Panc1 (cell line): ENCODE results near the gene SLCO2A1. TPM values are rescaled to one million over a fixed set of nuclear protein-coding genes. Genes with fewer than 3 reads are reported as not detected.

Experiments used
- ATAC-seq: fragments of 200-7000 bp; cut with Tn5 transposase; 2 replicates; pipeline ENCODE4 v1.9.1; 2020; ENCODE audit warnings: mild to moderate bottlenecking, moderate library complexity
- BruUV-seq: library from RNA; stranded (reverse); fragments of 400-500 nt; replicated peaks from 2 replicates; lab custom pipeline; 2021; lab: Mats Ljungman, UMichigan
- CTCF ChIA-PET: fragments of 300-600 bp; sonication (Branson Sonifier 250); formaldehyde crosslinking; loops from one replicate; lab custom pipeline; 2022; ENCODE audit warnings: antibody characterized with exemption; lab: Charles Lee
- POLR2A ChIA-PET: fragments of 300-600 bp; sonication (Branson Sonifier 250); formaldehyde crosslinking; loops from one replicate; lab custom pipeline; 2022; ENCODE audit warnings: antibody characterized with exemption; lab: Charles Lee
- DNase-seq: peaks from one replicate; pipeline ENCODE4 v3.0.0-alpha.2; 2010; ENCODE audit warnings: low read depth, low spot score
- H3K27ac ChIP-seq: 2 replicates; pipeline ENCODE4 v1.5.1; 2011; ENCODE audit warnings: mild to moderate bottlenecking, low read length, inconsistent platforms
- H3K27me3 ChIP-seq: fragments of 200-500 bp; sonication (Bioruptor generic); 2 replicates; pipeline ENCODE4 v1.6.0; 2014; ENCODE audit warnings: low read length, inconsistent platforms; ENCODE audit not compliant: control insufficient read depth, insufficient read depth
- H3K36me3 ChIP-seq: fragments of 200-500 bp; sonication (Bioruptor generic); 2 replicates; pipeline ENCODE4 v1.5.1; 2014; ENCODE audit warnings: inconsistent platforms, mild to moderate bottlenecking, low read length, moderate library complexity; ENCODE audit not compliant: control insufficient read depth, insufficient read depth
- H3K4me1 ChIP-seq: 2 replicates; pipeline ENCODE4 v1.5.1; 2011; ENCODE audit warnings: inconsistent platforms, mild to moderate bottlenecking, low read length, moderate library complexity; ENCODE audit not compliant: control insufficient read depth, insufficient read depth
- H3K4me3 ChIP-seq, 2 experiments: 2 replicates each; pipeline ENCODE4 v1.5.1; 2011 to 2012; ENCODE audit warnings: low read depth in 2 of 2, low read length in 2 of 2, mild to moderate bottlenecking in 2 of 2, inconsistent platforms in 1 of 2, moderate library complexity in 1 of 2
- H3K9me3 ChIP-seq: fragments of 200-500 bp; sonication (Bioruptor generic); 2 replicates; pipeline ENCODE4 v1.5.1; 2014; ENCODE audit warnings: low read depth, mild to moderate bottlenecking, inconsistent platforms, low read length, moderate library complexity; ENCODE audit not compliant: control insufficient read depth, insufficient read depth
- POLR2AphosphoS5 ChIP-seq: IDR thresholded peaks from 2 replicates; pipeline ENCODE4 v1.6.1; 2012; ENCODE audit warnings: mild to moderate bottlenecking, low read depth, low read length, moderate library complexity
- SIN3A ChIP-seq: IDR thresholded peaks from 2 replicates; pipeline ENCODE4 v1.6.1; 2012; ENCODE audit warnings: low read depth, mild to moderate bottlenecking, low read length, moderate library complexity, borderline replicate concordance; ENCODE audit not compliant: insufficient read depth
- TCF7L2 ChIP-seq: IDR thresholded peaks from 2 replicates; pipeline ENCODE4 v1.6.1; 2011; ENCODE audit warnings: mild to moderate bottlenecking, low read depth, low read length, inconsistent platforms
- in situ Hi-C: cut with HindIII; loops from 2 replicates; pipeline ENCODE4 v1.10.0; 2016; ENCODE audit warnings: low sequenced_read_pairs, low pct_unique_long_range_greater_than_20kb
- intact Hi-C: fragments of 100-400 bp; cut with micrococcal nuclease; formaldehyde crosslinking; loops from one replicate; pipeline ENCODE4 v1.10.0; 2022; ENCODE audit not compliant: unreplicated experiment
- total RNA-seq: library from RNA; stranded (reverse); gene quantifications from one replicate; pipeline ENCODE4 v1.2.1, GENCODE V29; 2021; ENCODE audit not compliant: unreplicated experiment
- TF ChIP-seq, protein P1 (sequence below), 2 experiments: IDR thresholded peaks; 2 replicates each; pipeline ENCODE4 v1.6.1; 2011 to 2012; ENCODE audit warnings: low read depth in 2 of 2, control low read depth in 1 of 2, low read length in 1 of 2, mild to moderate bottlenecking in 1 of 2, moderate library complexity in 1 of 2; ENCODE audit not compliant: insufficient read depth in 1 of 2
- TF ChIP-seq, protein P2 (sequence below): fragments of 450-650 bp; IDR thresholded peaks from 2 replicates; pipeline ENCODE4 v1.5.1; 2017; ENCODE audit warnings: mild to moderate bottlenecking

Gene SLCO2A1
- total RNA-seq, 1 experiment from 2014 or later = 0.62 TPM

DNA sequence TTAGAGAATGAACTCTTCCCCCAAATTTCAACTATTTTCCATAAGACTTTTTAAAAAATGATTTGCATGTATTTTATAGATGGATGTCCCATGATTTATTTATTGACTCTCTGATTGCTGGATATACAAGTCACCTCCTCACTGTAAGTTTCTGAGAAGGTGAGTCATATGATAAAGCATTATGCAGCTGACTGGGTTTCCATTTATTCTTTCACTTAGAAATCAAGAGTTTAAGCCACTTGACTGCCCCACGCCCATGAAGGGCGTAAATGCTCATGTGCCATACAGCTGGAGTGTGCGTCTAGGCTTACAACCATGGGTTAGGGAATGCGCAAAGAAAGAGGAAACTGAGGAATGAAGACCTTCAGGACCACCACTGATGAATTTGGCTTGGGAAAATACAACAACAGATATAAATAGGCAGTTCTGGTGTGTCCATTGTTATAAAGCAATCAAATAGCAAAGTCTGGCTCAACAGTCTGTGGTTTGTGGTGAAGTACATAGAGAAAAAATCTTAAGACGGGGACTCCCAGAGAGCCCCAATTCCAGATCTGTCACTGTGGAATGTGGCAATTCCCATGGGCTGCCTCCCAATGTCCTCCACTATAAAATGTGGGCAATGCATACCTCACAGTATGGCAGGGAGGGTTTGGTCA lies 20.3 kb downstream of the SLCO2A1 start:
- POLR2A ChIA-PET = no interaction called here
- DNase-seq (no peak), ATAC-seq (no peak)
- no peaks in the 10 kb centered on the region for H3K27me3 ChIP-seq
- H3K27ac ChIP-seq = no peak overlapping the region
- CTCF ChIA-PET = no interaction called here
- TF ChIP-seq TCF7L2 = no peak
- TF ChIP-seq, protein P1, sequence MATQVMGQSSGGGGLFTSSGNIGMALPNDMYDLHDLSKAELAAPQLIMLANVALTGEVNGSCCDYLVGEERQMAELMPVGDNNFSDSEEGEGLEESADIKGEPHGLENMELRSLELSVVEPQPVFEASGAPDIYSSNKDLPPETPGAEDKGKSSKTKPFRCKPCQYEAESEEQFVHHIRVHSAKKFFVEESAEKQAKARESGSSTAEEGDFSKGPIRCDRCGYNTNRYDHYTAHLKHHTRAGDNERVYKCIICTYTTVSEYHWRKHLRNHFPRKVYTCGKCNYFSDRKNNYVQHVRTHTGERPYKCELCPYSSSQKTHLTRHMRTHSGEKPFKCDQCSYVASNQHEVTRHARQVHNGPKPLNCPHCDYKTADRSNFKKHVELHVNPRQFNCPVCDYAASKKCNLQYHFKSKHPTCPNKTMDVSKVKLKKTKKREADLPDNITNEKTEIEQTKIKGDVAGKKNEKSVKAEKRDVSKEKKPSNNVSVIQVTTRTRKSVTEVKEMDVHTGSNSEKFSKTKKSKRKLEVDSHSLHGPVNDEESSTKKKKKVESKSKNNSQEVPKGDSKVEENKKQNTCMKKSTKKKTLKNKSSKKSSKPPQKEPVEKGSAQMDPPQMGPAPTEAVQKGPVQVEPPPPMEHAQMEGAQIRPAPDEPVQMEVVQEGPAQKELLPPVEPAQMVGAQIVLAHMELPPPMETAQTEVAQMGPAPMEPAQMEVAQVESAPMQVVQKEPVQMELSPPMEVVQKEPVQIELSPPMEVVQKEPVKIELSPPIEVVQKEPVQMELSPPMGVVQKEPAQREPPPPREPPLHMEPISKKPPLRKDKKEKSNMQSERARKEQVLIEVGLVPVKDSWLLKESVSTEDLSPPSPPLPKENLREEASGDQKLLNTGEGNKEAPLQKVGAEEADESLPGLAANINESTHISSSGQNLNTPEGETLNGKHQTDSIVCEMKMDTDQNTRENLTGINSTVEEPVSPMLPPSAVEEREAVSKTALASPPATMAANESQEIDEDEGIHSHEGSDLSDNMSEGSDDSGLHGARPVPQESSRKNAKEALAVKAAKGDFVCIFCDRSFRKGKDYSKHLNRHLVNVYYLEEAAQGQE (IDR thresholded peaks at IDR 0.05; ENCODE audit: insufficient read depth in 1 of 2, low read depth in 2 of 2, low read length in 1 of 2) = no peak
- TF ChIP-seq POLR2AphosphoS5 = no peak
- no peak for TF ChIP-seq SIN3A
- TF ChIP-seq, protein P2, sequence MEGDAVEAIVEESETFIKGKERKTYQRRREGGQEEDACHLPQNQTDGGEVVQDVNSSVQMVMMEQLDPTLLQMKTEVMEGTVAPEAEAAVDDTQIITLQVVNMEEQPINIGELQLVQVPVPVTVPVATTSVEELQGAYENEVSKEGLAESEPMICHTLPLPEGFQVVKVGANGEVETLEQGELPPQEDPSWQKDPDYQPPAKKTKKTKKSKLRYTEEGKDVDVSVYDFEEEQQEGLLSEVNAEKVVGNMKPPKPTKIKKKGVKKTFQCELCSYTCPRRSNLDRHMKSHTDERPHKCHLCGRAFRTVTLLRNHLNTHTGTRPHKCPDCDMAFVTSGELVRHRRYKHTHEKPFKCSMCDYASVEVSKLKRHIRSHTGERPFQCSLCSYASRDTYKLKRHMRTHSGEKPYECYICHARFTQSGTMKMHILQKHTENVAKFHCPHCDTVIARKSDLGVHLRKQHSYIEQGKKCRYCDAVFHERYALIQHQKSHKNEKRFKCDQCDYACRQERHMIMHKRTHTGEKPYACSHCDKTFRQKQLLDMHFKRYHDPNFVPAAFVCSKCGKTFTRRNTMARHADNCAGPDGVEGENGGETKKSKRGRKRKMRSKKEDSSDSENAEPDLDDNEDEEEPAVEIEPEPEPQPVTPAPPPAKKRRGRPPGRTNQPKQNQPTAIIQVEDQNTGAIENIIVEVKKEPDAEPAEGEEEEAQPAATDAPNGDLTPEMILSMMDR = no peak
- intact Hi-C loops (no loop called here), in situ Hi-C loops (no loop called here)
- H3K9me3 ChIP-seq = no peaks in the 10 kb centered on the region
- H3K36me3 ChIP-seq = no peaks in the 10 kb centered on the region
- BruUV-seq = no TSS peak
- H3K4me3 ChIP-seq = no peak overlapping the region
- no peaks in the 10 kb centered on the region for H3K4me1 ChIP-seq

DNA sequence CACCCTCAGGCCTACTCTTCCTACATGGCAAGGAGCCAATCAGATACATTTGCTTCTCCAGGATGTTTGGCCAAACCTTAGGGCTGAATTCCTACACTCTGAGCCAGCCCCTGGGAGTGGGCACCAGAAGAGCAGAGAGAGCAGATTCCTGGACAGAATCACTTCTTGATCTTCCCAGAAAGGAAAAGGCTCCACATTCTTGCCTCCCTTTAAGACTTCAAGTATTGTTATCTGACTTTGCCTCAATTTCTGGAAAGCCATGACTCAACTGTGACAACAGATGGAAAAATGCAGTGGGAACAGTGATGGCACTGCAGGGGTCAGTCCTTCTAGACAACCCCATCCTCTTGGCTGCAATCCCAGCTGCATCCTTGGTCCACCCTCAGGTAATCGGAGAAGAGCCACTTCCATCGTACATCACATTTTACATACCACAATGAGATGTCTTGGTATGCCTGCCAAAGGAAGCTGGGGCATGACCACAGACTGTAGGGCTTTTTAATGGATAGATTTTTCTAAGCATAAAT lies 21.0 kb downstream of the SLCO2A1 start:
- ATAC-seq = peak; percentile 42
- no peak for DNase-seq
- ChIA-PET CTCF (no interaction called here), POLR2A (no interaction called here)
- Histone ChIP-seq H3K4me1 (no peaks in the 10 kb centered on the region), H3K27ac (no peak overlapping the region), H3K27me3 (no peaks in the 10 kb centered on the region), H3K9me3 (no peaks in the 10 kb centered on the region), H3K36me3 (no peaks in the 10 kb centered on the region), H3K4me3 (no peak overlapping the region)
- no TSS peak for BruUV-seq
- in situ Hi-C loops (no loop called here), intact Hi-C loops (no loop called here)
- TF ChIP-seq, protein P2 = no peak
- TF ChIP-seq, protein P1 (IDR thresholded peaks at IDR 0.05; ENCODE audit: insufficient read depth in 1 of 2, low read depth in 2 of 2, low read length in 1 of 2) = no peak
- TF ChIP-seq POLR2AphosphoS5 = no peak
- no peak for TF ChIP-seq TCF7L2
- TF ChIP-seq SIN3A = no peak
